ENCODE results near the gene TMEM190.

DNA sequence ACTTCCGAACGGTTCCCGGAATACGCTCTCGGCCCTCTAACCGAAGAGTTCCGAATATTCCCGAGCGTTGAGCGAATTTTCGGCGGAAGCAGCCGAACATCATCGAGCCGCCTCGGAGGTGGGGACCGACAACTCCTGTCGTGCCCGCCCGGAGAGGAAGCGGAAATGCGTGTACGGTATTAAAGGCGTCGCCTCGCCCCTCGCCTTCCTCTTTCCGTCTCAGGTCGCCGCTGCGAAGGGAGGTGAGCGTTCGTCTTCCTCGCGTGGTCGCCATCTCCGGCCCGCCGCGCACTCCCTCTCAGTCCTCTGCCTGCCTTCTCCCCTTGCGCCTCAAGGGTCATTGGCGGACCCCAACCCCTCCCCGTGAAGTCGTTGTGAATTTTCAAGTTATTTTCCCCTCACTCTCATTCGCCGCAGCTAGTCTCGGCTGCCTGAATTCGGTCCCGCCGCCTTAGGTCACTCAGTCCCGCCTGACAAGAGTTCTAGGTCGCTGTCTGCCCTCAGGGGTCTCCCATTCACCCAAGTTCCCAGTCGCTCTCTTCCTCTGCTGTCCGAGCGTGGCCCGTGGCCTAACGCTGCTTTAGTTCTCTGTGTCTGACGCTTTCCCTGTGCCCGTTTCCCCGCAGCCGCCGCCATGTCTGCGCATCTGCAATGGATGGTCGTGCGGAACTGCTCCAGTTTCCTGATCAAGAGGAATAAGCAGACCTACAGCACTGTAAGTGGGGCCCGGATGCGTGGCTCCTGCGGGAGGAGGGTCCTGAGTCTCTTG, 9.3 kb downstream of the TMEM190 start, which contains the start of gene RPL28:
- TF ChIP-seq, protein P1, sequence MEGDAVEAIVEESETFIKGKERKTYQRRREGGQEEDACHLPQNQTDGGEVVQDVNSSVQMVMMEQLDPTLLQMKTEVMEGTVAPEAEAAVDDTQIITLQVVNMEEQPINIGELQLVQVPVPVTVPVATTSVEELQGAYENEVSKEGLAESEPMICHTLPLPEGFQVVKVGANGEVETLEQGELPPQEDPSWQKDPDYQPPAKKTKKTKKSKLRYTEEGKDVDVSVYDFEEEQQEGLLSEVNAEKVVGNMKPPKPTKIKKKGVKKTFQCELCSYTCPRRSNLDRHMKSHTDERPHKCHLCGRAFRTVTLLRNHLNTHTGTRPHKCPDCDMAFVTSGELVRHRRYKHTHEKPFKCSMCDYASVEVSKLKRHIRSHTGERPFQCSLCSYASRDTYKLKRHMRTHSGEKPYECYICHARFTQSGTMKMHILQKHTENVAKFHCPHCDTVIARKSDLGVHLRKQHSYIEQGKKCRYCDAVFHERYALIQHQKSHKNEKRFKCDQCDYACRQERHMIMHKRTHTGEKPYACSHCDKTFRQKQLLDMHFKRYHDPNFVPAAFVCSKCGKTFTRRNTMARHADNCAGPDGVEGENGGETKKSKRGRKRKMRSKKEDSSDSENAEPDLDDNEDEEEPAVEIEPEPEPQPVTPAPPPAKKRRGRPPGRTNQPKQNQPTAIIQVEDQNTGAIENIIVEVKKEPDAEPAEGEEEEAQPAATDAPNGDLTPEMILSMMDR (IDR thresholded peaks at IDR 0.05) = no peak
- TF ChIP-seq SIN3A (IDR thresholded peaks at IDR 0.05; ENCODE audit: borderline replicate concordance, insufficient read depth, low read depth, low read length) (peak; percentile 98; the same call in 1 of the 2 replicates), TCF7L2 (IDR thresholded peaks at IDR 0.05; ENCODE audit: low read depth, low read length) (no peak)
